Ovary (tissue), 9 donors: ENCODE data around the gene BPGM. TPM values are rescaled to one million over a fixed set of nuclear protein-coding genes. Genes with fewer than 3 reads are reported as not detected.

Source experiments
- DNase-seq, 5 donors: peaks; one replicate each; pipeline ENCODE4 v3.0.0-alpha.2; 2019 to 2020
- H3K27ac ChIP-seq, 2 donors: fragments of 200-600 bp; one replicate each; pipeline versions ENCODE4 v1.5.1 to v1.8.0; 2019 to 2022
- H3K27me3 ChIP-seq: fragments of 200-600 bp; one replicate; pipeline ENCODE4 v1.8.0; 2022
- H3K36me3 ChIP-seq: fragments of 200-600 bp; sonication (generic); one replicate; pipeline ENCODE4 v1.5.1; 2019
- H3K4me1 ChIP-seq: one replicate; pipeline ENCODE4 v1.8.1; 2013; ENCODE audit warnings: mild to moderate bottlenecking, moderate library complexity; ENCODE audit not compliant: insufficient read depth
- H3K4me3 ChIP-seq: fragments of 200-600 bp; sonication (generic); one replicate; pipeline ENCODE4 v1.5.1; 2017
- H3K9me3 ChIP-seq, 2 donors: fragments of 200-600 bp in 1 of 2; sonication (generic) in 1 of 2; one replicate each; pipeline versions ENCODE4 v1.5.1 to v1.8.1; 2013 to 2019; ENCODE audit warnings: mild to moderate bottlenecking in 1 of 2, moderate library complexity in 1 of 2
- CTCF ChIP-seq, 3 donors: fragments of 450-650 bp in 2 of 3; fragments of 200-600 bp in 1 of 3; IDR thresholded peaks; one replicate each; pipeline versions ENCODE4 v1.5.1 to v1.8.0; 2016 to 2022; ENCODE audit warnings: antibody characterized with exemption in 3 of 3, mild to moderate bottlenecking in 1 of 3
- EP300 ChIP-seq: sonication (generic); formaldehyde crosslinking; IDR thresholded peaks from one replicate; pipeline ENCODE4 v1.6.1; 2017; ENCODE audit warnings: antibody characterized with exemption
- POLR2A ChIP-seq: fragments of 450-650 bp; IDR thresholded peaks from one replicate; pipeline ENCODE4 v1.6.1; 2017; ENCODE audit warnings: antibody characterized with exemption, mild to moderate bottlenecking, moderate library complexity
- WGBS, 3 donors: extraction: QIAGEN DNeasy Blood & Tissue Kit in 1 of 3; methylation state at CpG; one replicate each; pipeline versions ENCODE4 v1.1.5 to v1.1.7; 2013 to 2017; 5-methylcytosine and 5-hydroxymethylcytosine counted together
- intact Hi-C, 4 donors: fragments of 100-400 bp; cut with DNase I; formaldehyde crosslinking; loops; one replicate each; pipeline versions ENCODE4 v1.11.0 to v1.15.1; 2022 to 2023
- polyA plus RNA-seq, 2 donors: library from polyadenylated mRNA; stranded (reverse); fragments of 200-250 nt in 1 of 2; fragments of 350-450 nt in 1 of 2; fragmentation: Illumina TruSeq in 1 of 2; extraction: RNeasy Lipid Tissue Mini Kit (QIAGEN cat#74804) in 1 of 2; gene quantifications; one replicate each; pipeline ENCODE4 v1.2.3, GENCODE V29; 2013 to 2014
- total RNA-seq, 7 donors: library from RNA; depleted of rRNA in 2 of 7; stranded (reverse); fragments of >200 nt in 2 of 7; fragmentation: NEBNext Ultra II Directional in 3 of 7; extraction: Animal tissue kit (Norgen Biotek cat#: 25700) in 3 of 7; gene quantifications; one replicate each; pipeline versions ENCODE4 v1.1.0 to v1.2.4, GENCODE V29; 2016 to 2023
- donor health status: DM: no; HTN: no; CAD: no; lungs with moderate emphysema.
- donor health status: DM: no; HTN: no; CAD: no.
- donor health status: Bipolar disorder and iron deficiency.
- donor health status: DM: yes; HTN: yes; CAD: no.
- donor health status: DM: no; HTN: no; CAD: no.
- donor health status: DM: yes; HTN: yes; CAD: no.

BPGM gene
- total and polyA plus RNA-seq, 9 donors, result 6.5 to 18.1 (median 9.0) TPM

- no peaks in the 10 kb centered on the region for H3K27me3 ChIP-seq
- no peaks in the 10 kb centered on the region for H3K4me1 ChIP-seq
- H3K27ac ChIP-seq, result no peak overlapping the region
- no peaks in the 10 kb centered on the region for H3K36me3 ChIP-seq
- WGBS, 3 donors, result 28 to 32% (median 32%) methylated on average over 2 of the region's 2 CpGs
- DNase-seq, result no peak
- intact Hi-C loops, result no loop called here
- no peak for TF ChIP-seq EP300
- TF ChIP-seq POLR2A, result no peak
- TF ChIP-seq CTCF (IDR thresholded peaks at IDR 0.05), result no peak
- no peaks in the 10 kb centered on the region for H3K9me3 ChIP-seq
- H3K4me3 ChIP-seq, result no peak overlapping the region
Measured at GRCh38 chr7:134636008-134636449, 10.6 kb upstream of the BPGM start.

DNA sequence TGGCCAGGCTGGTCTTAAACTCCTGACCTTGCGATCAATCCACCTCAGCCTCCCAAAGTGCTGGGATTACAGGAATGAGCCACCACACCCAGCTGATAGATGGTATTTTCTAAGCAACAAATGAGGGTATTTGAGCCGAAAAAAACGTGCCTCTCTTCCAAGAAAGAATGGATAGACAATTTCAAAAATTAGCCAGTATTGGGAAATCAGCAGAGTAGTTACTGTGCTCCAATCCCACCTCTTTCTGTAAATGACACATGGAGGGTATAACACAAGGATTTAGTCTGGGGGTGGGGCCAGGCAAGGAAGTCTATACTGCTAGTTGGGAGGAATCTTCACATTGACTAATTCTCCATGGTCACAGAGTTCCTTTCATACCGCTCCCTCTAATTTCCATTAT lies 9.2 kb upstream of the BPGM start:
- no peak for DNase-seq
- no peak overlapping the region for H3K27ac ChIP-seq
- TF ChIP-seq CTCF (IDR thresholded peaks at IDR 0.05) (no peak), EP300 (no peak), POLR2A (no peak)
- no peak overlapping the region for H3K4me3 ChIP-seq
- intact Hi-C loops, result no loop called here
- H3K27me3 ChIP-seq, result no peaks in the 10 kb centered on the region
- 85 to 93% (median 89%) methylated on average over 4 of the region's 4 CpGs for WGBS, 3 donors
- H3K36me3 ChIP-seq, result no peaks in the 10 kb centered on the region
- H3K9me3 ChIP-seq, result no peaks in the 10 kb centered on the region
- H3K4me1 ChIP-seq, result no peaks in the 10 kb centered on the region

DNA sequence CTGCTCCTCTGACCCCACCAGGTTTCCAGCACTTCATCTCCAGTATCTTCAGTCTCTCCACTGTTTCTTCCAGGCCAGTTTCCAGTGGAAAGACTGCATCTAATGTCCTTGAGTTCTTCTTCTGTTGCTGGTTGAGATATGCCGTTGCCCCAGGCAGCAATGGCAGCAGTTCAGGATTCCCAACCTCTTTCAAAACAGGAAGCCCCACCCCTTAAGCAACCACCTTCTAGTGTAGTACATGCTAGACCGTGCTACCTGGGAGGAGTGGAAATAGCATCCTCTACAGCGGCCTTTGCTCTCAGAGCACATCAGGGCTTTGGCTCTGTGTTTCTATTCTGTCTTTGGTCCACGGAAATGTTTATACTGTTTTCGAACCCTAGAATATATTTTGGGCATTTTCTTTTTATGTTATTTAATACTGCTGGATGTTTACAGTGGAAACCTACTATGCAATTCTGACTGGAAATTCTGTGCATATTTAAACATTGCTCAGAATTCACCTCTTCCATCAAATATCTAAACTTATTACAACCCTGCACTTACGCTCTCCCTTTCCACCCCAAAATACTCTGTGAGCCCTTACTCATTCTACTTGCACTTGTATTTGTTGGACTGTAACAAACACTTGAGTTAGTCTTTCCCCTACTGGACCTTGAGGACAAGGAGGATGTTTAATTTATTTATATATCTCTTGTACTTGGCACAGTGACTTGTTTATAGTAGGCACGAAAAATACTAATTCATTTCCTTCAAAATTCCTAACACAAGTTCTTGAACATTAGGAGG lies 8.5 kb upstream of the BPGM start:
- TF ChIP-seq POLR2A (no peak), CTCF (IDR thresholded peaks at IDR 0.05) (no peak), EP300 (no peak)
- Histone ChIP-seq H3K4me3 (no peak overlapping the region), H3K27ac (no peak overlapping the region), H3K4me1 (no peaks in the 10 kb centered on the region), H3K27me3 (no peaks in the 10 kb centered on the region), H3K36me3 (no peaks in the 10 kb centered on the region), H3K9me3 (no peaks in the 10 kb centered on the region)
- 44 to 57% (median 48%) methylated on average over 7 of the region's 7 CpGs for WGBS, 3 donors
- intact Hi-C loops, result no loop called here
- DNase-seq, result no peak

DNA sequence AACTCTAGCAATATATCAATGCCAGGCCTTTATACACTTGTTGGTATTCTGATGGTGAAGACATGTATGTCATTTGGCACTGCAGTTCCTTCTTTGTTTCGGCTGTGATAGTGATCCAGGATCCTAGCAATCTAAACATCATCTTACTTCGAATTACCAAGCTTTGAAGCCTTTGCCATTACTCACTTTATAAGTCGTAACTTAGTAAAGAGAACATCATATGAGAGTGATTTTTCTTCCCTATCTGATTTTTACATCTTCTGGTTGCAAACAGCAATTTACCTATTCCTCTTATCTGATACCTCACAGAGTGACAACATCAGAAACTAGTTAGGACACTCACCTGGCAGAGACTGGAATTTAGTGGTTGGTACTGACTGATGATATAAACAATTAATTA lies 7.6 kb upstream of the BPGM start:
- Histone ChIP-seq H3K4me3 (no peak overlapping the region), H3K36me3 (no peaks in the 10 kb centered on the region), H3K27me3 (no peaks in the 10 kb centered on the region), H3K27ac (no peak overlapping the region), H3K4me1 (no peaks in the 10 kb centered on the region), H3K9me3 (no peaks in the 10 kb centered on the region)
- intact Hi-C loops, result no loop called here
- DNase-seq, result no peak
- TF ChIP-seq CTCF (IDR thresholded peaks at IDR 0.05), result no peak
- TF ChIP-seq POLR2A, result no peak
- TF ChIP-seq EP300, result no peak
- 82 to 86% (median 85%) methylated on average over 3 of the region's 3 CpGs for WGBS, 3 donors
